Measurements from ENCODE around the gene RBX1.
"Not testable (repeated sequence)": the region's sequence is repeated elsewhere in the genome, so short reads cannot be mapped to it uniquely, and the experiment has no call there.

Gene RBX1

GRCh38 chr22:41001722-41002122 lies 50.5 kb downstream of the RBX1 start:
- DNase-seq: no peak
- no peaks in the 10 kb centered on the region for H3K79me2 ChIP-seq (ENCODE audit: low read length)
- no peaks in the 10 kb centered on the region for H4K20me1 ChIP-seq (ENCODE audit: insufficient read depth, low read length)
- no peak overlapping the region for H3K4me3 ChIP-seq (ENCODE audit: low read length)
- no peaks in the 10 kb centered on the region for H3K36me3 ChIP-seq (replicated peaks; ENCODE audit: insufficient read depth, low read length)
- no peaks in the 10 kb centered on the region for H3K9me3 ChIP-seq (replicated peaks; ENCODE audit: insufficient read depth, low read length)
- no peaks in the 10 kb centered on the region for H3K9me2 ChIP-seq (replicated peaks; ENCODE audit: insufficient read depth, low read length)
- no peaks in the 10 kb centered on the region for H3F3A ChIP-seq (ENCODE audit: insufficient read depth, low read length)
- no peak overlapping the region for H3K27ac ChIP-seq (ENCODE audit: low read length)
- no peak overlapping the region for H2AFZ ChIP-seq (ENCODE audit: low read length)
- no peaks in the 10 kb centered on the region for H3K27me3 ChIP-seq (replicated peaks; ENCODE audit: insufficient read depth, low read length)
- no peak overlapping the region for H3K4me2 ChIP-seq (ENCODE audit: low read depth, low read length)
- TF ChIP-seq CTCF (IDR thresholded peaks at IDR 0.05; ENCODE audit: low read length) (no peak), EZH2phosphoT487 (IDR thresholded peaks at IDR 0.05; ENCODE audit: low read length) (no peak), EZH2 (optimal IDR thresholded peaks at IDR 0.05; ENCODE audit: low read depth, low read length) (no peak)
- H3K4me1 ChIP-seq (ENCODE audit: low read length): no peaks in the 10 kb centered on the region
- no peak overlapping the region for H3K9ac ChIP-seq (ENCODE audit: low read length)

- H3F3A ChIP-seq (ENCODE audit: insufficient read depth, low read length); DNase-seq; H3K9me2 ChIP-seq (replicated peaks; ENCODE audit: insufficient read depth, low read length); H3K9me3 ChIP-seq (replicated peaks; ENCODE audit: insufficient read depth, low read length); H2AFZ ChIP-seq (ENCODE audit: low read length); H3K36me3 ChIP-seq (replicated peaks; ENCODE audit: insufficient read depth, low read length); H3K4me1 ChIP-seq (ENCODE audit: low read length); H3K27me3 ChIP-seq (replicated peaks; ENCODE audit: insufficient read depth, low read length); H4K20me1 ChIP-seq (ENCODE audit: insufficient read depth, low read length); H3K4me3 ChIP-seq (ENCODE audit: low read length); H3K27ac ChIP-seq (ENCODE audit: low read length); H3K4me2 ChIP-seq (ENCODE audit: low read depth, low read length); H3K79me2 ChIP-seq (ENCODE audit: low read length); H3K9ac ChIP-seq (ENCODE audit: low read length): not testable (repeated sequence)
Observed at GRCh38 chr22:41002386-41002785, 51.2 kb downstream of the RBX1 start.

GRCh38 chr22:41003066-41003465 lies 51.9 kb downstream of the RBX1 start:
- Histone ChIP-seq H3K4me1 (ENCODE audit: low read length) (no peaks in the 10 kb centered on the region), H3K9me2 (replicated peaks; ENCODE audit: insufficient read depth, low read length) (no peaks in the 10 kb centered on the region), H2AFZ (ENCODE audit: low read length) (no peak overlapping the region), H3K79me2 (ENCODE audit: low read length) (no peaks in the 10 kb centered on the region), H3F3A (ENCODE audit: insufficient read depth, low read length) (no peaks in the 10 kb centered on the region), H3K9ac (ENCODE audit: low read length) (no peak overlapping the region), H3K4me3 (ENCODE audit: low read length) (no peak overlapping the region), H3K36me3 (replicated peaks; ENCODE audit: insufficient read depth, low read length) (no peaks in the 10 kb centered on the region), H4K20me1 (ENCODE audit: insufficient read depth, low read length) (no peaks in the 10 kb centered on the region), H3K9me3 (replicated peaks; ENCODE audit: insufficient read depth, low read length) (no peaks in the 10 kb centered on the region), H3K27ac (ENCODE audit: low read length) (no peak overlapping the region), H3K4me2 (ENCODE audit: low read depth, low read length) (no peak overlapping the region), H3K27me3 (replicated peaks; ENCODE audit: insufficient read depth, low read length) (no peaks in the 10 kb centered on the region)
- no peak for DNase-seq
- TF ChIP-seq EZH2 (optimal IDR thresholded peaks at IDR 0.05; ENCODE audit: low read depth, low read length) (no peak), EZH2phosphoT487 (IDR thresholded peaks at IDR 0.05; ENCODE audit: low read length) (no peak), CTCF (IDR thresholded peaks at IDR 0.05; ENCODE audit: low read length) (no peak)

GRCh38 chr22:41003976-41004375 lies 52.8 kb downstream of the RBX1 start:
- no peak for TF ChIP-seq EZH2phosphoT487 (IDR thresholded peaks at IDR 0.05; ENCODE audit: low read length)
- no peak for TF ChIP-seq CTCF (IDR thresholded peaks at IDR 0.05; ENCODE audit: low read length)
- no peak for TF ChIP-seq EZH2 (optimal IDR thresholded peaks at IDR 0.05; ENCODE audit: low read depth, low read length)
- Histone ChIP-seq H3K79me2 (ENCODE audit: low read length) (no peaks in the 10 kb centered on the region), H3K4me1 (ENCODE audit: low read length) (no peaks in the 10 kb centered on the region), H3K4me2 (ENCODE audit: low read depth, low read length) (no peak overlapping the region), H4K20me1 (ENCODE audit: insufficient read depth, low read length) (no peaks in the 10 kb centered on the region), H3F3A (ENCODE audit: insufficient read depth, low read length) (no peaks in the 10 kb centered on the region), H3K9ac (ENCODE audit: low read length) (no peak overlapping the region), H3K36me3 (replicated peaks; ENCODE audit: insufficient read depth, low read length) (no peaks in the 10 kb centered on the region), H3K27ac (ENCODE audit: low read length) (no peak overlapping the region), H3K27me3 (replicated peaks; ENCODE audit: insufficient read depth, low read length) (no peaks in the 10 kb centered on the region), H3K9me2 (replicated peaks; ENCODE audit: insufficient read depth, low read length) (no peaks in the 10 kb centered on the region), H2AFZ (ENCODE audit: low read length) (no peak overlapping the region), H3K4me3 (ENCODE audit: low read length) (no peak overlapping the region), H3K9me3 (replicated peaks; ENCODE audit: insufficient read depth, low read length) (no peaks in the 10 kb centered on the region)
- DNase-seq: no peak

Data from MM.1S (cell line).